ENCODE results near the gene GABRD. TPM values are rescaled to one million over a fixed set of nuclear protein-coding genes. Genes with fewer than 3 reads are reported as not detected.

Gene GABRD
- total RNA-seq, 1 donor from 2014 or later = 0.62 TPM

- DNase-seq = no peak
Measured at GRCh38 chr1:2018217-2019171, 651 bp upstream of the GABRD start.

DNA sequence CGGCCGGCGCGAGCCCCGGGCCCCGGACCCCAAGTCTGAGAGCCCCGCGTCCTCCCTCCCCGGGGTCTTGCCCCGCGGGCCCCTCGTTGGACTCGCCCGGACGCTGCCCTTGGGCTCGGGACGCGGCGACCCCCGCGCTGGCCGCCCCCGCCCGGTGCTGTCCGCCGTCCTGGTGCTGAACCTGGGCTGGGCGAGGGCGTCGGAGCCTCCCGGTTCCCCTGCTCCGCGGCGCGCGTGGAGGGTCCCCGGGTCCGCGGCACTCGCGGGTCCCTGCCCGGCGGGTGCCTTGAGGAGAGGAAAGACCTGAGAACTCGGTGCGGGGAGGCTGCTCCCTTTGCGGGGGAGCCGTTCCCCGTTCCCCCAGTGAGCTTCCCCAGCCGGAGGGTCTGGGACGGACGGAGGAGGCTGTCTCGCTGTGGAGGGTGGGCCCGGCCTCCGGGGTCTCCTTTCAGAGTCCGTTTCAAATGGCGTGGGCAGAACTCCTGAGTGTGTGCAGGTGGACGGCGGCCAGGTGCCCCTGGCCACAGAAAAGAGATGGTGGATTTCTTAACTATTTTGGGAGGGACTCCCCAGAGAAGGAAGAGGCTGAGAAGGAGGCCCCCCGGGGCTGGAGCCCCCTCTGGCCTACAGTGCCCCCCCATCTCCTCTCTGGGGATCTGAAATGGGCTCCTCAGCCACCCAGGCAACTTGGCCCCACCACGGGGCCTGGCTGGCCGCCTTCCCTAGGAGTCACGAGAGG lies 595 bp downstream of the GABRD start:
- DNase-seq = no peak

DNA sequence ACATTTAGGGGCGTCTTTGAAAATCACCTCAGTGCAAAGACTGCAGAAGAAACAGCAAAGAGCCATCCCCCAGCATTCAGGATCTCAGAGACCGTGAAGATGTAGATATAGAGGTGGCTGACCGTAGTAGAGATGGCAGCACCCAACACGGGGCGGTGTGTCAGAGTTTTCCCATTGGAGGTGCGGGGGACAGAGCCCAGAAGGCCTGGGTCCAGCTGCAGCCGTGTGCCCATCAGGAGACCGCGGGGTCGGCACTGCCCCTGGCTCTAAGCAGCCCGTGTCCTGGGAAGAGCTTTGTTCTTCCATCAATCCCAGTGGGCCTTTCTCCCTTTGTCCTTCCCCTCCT lies 1.1 kb downstream of the GABRD start:
- no peak for DNase-seq

GRCh38 chr1:2021550-2021949 lies 2.4 kb downstream of the GABRD start:
- peak; percentile 75 for DNase-seq

- no peak for DNase-seq
Measured at GRCh38 chr1:2022063-2022770, 3.1 kb downstream of the GABRD start.

DNA sequence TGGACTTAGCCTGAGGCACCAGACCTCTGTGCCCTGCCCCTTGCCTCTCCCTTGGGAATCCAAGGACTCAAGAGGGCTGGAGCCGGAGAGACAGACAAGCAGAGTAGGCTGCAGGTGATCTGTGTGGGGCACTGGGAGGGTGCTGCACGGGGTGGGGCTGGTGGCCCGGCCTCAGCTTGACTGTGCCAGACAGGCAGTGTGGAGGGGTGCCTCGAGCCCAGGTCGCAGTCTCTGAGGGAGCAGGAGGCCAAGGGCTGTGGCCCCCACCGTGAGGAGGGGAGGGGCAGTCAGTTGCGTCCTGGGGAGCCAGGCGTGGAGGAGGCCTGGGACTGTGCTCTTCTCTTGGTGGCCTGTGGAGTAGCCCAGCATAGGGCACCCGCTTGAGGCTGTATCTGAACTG lies 4.0 kb downstream of the GABRD start:
- DNase-seq = no peak

GRCh38 chr1:2024451-2024850 lies 5.3 kb downstream of the GABRD start:
- no peak for DNase-seq

GRCh38 chr1:2024887-2025286 lies 5.7 kb downstream of the GABRD start:
- no peak for DNase-seq

GRCh38 chr1:2025491-2025981 lies 6.4 kb downstream of the GABRD start:
- DNase-seq = no peak

- no peak for DNase-seq
Measured at GRCh38 chr1:2027961-2028583, 8.9 kb downstream of the GABRD start.

GRCh38 chr1:2028870-2029560 lies 9.9 kb downstream of the GABRD start:
- no peak for DNase-seq

DNA sequence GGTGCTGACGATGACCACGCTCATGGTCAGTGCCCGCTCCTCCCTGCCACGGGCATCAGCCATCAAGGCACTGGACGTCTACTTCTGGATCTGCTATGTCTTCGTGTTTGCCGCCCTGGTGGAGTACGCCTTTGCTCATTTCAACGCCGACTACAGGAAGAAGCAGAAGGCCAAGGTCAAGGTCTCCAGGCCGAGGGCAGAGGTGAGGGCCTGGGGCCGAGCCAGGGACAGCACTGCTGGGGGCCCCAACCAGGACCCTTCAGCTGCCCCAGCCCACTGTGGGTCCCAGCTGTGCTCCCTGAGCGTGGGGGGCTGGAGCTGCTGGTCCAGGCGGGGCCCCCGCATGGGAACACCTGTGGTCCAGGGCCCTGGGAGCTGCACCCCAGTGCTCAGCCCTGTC lies 10.4 kb downstream of the GABRD start:
- no peak for DNase-seq

DNA sequence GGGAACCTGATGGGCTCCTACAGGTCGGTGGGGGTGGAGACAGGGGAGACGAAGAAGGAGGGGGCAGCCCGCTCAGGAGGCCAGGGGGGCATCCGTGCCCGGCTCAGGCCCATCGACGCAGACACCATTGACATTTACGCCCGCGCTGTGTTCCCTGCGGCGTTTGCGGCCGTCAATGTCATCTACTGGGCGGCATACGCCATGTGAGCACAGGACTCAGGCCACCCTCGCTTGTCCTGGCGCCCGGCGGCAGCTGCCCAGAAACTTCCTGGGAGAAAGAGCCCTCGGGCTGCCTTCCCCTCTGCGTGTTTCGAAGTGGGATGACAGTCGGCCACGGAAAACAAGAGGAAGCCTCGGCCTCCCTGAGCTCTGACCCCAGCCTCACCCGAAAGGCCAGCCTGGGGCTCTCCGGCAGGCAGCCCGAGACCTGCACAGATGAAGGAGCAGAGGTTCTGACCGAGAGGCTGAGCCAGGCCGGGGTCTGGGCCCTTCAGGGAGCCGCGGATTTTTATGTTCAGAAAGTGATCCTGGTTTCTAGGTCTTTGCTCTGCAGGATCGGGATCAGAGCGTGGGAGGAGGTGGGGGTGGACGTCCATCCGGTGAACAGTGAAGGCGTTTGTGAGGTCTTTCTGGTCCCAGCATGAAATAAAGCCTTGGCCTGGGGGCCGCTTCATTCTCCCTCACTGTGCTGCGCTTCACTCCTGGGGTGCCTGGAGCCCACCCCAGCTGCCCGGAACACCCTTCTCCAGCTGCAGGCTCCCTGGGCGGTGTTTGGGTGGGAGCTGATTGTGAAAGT lies 11.1 kb downstream of the GABRD start:
- DNase-seq = no peak

GRCh38 chr1:2031546-2032540 lies 12.7 kb downstream of the GABRD start:
- no peak for DNase-seq

DNA sequence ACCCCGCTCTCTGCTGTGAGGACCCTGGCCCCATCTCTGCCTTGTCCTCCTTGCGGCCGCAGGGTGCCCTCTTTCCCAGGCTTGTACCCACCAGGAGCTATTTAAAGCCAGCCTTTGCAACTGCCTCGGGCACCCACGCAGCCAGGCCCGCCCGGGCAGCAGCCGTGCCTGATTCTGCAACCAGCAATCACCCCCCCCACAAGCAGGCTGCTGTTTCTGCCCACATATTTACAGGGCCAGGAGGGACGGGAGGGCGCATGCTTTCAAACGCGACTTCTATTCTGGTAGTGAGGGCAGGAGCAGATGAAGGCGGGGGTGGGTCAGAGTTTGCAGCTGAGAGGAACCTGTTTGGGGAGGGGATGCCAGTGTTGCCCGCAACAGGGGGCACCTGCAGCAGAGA lies 13.6 kb downstream of the GABRD start:
- peak; percentile 72 for DNase-seq

- no peak for DNase-seq
Measured at GRCh38 chr1:2033165-2033564, 14.0 kb downstream of the GABRD start.

GRCh38 chr1:2036287-2036686 lies 17.1 kb downstream of the GABRD start:
- no peak for DNase-seq

DNA sequence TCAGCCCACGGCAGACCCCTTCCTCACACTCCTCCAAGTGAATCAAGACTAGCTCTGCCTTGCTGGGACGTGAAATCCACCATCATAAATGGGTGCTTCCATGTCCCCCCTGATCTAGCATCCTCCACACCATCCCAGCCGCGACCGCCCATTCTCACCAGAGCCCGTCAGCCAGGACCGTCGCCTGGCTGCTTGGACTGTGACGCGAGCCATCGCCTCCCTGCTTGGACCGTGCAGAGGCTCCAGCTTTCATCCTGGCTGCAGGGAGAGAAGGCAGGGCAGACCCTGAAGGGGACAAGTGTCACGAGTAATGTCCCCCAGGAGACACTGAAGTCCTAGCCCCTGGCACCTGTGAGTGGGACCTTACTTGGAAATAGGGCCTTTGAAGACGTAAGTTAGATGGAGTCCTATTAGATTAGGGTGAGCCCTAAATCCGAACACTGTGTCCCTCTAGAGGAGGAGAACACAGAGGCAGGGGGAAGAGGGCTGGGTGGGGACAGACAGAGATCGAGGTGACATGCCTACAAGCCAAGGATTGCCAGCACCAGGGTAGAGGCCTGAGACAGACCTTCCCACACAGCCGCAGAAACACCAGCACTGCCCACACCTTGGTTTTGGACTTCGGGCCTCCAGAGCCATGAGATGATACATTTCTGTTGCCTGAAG lies 18.3 kb downstream of the GABRD start:
- no peak for DNase-seq

- no peak for DNase-seq
Measured at GRCh38 chr1:2038229-2038628, 19.1 kb downstream of the GABRD start.
